Measurements from ENCODE around the gene IRF7. TPM values are rescaled to one million over a fixed set of nuclear protein-coding genes. Genes with fewer than 3 reads are reported as not detected.

Gene IRF7
- total RNA-seq, 1 donor from 2014 or later = 10.9 TPM

DNA sequence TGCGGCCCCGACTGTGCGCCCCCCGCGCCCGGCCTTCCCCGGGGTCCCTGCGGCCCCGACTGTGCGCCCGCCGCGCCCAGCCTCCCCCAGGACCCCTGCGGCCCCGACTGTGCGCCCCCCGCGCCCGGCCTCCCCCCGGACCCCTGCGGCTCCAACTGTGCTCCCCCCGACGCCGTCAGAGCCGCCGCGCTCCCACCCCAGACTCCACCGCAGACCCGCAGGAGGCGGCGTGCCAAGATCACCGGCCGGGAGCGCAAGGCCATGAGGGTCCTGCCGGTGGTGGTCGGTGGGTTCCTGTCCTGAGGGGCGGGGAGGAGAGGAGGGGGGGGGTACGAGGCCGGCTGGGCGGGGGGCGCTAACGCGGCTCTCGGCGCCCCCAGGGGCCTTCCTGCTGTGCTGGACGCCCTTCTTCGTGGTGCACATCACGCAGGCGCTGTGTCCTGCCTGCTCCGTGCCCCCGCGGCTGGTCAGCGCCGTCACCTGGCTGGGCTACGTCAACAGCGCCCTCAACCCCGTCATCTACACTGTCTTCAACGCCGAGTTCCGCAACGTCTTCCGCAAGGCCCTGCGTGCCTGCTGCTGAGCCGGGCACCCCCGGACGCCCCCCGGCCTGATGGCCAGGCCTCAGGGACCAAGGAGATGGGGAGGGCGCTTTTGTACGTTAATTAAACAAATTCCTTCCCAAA, 24.4 kb upstream of the IRF7 start:
- no peak for DNase-seq (ENCODE audit: low read depth in 2 of 2)

DNA sequence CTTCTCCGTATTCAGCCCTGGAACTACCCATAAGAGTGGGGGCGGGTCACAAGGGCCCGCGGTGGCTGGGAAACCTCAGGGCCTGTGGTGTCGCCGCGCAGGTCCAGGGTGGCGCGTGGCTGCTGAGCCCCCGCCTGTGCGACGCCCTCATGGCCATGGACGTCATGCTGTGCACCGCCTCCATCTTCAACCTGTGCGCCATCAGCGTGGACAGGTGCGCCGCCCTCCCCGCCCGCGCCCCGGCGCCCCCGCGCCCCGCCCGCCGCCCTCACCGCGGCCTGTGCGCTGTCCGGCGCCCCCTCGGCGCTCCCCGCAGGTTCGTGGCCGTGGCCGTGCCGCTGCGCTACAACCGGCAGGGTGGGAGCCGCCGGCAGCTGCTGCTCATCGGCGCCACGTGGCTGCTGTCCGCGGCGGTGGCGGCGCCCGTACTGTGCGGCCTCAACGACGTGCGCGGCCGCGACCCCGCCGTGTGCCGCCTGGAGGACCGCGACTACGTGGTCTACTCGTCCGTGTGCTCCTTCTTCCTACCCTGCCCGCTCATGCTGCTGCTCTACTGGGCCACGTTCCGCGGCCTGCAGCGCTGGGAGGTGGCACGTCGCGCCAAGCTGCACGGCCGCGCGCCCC, 23.7 kb upstream of the IRF7 start:
- peak in 1 of 2 donors; percentile 17 for DNase-seq (ENCODE audit: low read depth in 2 of 2)

DNA sequence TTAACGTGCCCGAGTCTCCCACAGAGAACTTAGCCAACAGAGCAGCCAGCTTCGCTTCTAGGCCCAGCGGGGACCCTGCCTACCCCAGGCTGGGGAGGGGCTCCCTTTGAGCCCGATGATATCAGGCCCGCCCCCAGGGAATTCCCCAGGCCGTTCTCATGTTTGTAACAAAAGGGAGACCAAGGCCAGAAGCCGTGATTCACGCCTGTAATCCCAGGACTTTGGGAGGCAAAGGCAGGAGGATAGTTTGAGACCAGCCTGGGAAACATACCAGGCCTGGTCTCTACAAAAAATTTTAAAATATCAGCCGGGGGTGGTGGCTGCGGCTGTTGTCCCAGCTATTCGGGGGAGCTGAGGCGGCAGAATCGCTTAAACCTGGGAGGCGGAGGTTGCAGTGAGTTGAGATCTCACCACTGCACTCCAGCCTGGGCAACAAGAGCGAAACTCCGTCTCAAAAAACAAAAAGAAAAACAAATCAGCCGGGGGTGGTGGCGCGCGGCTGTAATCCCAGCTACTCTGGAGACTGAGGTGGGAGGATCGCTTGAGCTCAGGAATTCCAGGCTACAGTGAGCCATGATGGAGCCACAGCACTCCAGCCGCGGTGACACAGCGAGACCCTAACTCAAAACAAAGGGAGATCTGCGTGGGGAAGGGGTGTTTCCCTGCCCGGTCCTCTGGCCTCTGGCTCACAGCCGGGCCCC, 23.0 kb upstream of the IRF7 start:
- peak in 1 of 2 donors; percentile 25 for DNase-seq (ENCODE audit: low read depth in 2 of 2)

DNA sequence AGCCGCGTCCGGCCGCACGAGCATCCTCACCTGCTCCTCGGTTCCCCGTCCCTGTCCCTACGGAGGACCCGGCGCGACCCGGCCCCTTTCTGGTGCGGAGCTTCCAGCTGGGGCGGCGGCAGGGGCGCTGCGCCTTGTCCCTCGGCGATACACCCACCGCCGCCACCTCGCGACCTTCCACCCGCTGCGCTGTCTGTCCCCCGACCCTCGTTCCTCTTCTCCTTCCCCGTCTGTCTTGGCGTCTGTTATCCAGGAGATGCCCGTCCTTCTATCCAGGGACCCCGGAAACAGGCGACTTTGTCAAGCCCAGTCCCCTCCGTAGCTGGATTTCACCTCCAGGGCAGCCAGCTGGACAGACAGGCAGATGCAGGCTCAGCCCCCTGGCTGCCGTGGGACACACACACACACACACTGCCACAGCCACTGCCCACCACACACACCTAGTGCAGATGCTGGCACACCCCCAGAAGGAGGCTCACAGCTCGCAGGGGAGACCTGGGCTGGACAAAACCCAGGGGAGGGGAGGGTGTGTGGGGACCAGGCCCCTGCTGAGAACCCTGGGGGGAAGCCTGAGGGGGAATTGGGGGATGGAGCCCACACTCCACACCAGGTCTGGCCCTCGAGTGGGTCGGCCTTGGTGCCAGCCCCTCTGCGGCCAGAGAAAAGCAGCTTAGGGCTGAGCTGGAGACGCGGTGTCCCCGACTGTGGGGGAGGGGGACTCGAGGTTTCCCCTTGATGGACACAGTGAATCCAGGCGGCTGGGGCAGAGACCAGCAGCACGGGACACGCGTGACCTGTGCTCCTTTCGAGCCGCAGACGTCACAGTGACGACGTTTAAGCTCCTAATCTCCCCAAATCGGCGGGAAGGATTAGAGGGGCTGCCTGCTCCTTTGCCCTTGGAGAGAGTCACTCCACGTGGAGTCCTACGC, 22.1 kb upstream of the IRF7 start:
- no peak for DNase-seq (ENCODE audit: low read depth in 2 of 2)

DNA sequence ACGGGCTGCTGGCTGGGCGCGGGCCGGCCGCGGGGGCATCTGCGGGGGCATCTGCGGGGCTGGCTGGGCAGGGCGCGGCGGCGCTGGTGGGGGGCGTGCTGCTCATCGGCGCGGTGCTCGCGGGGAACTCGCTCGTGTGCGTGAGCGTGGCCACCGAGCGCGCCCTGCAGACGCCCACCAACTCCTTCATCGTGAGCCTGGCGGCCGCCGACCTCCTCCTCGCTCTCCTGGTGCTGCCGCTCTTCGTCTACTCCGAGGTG, 21.5 kb upstream of the IRF7 start:
- no peak for DNase-seq (ENCODE audit: low read depth in 2 of 2)

DNA sequence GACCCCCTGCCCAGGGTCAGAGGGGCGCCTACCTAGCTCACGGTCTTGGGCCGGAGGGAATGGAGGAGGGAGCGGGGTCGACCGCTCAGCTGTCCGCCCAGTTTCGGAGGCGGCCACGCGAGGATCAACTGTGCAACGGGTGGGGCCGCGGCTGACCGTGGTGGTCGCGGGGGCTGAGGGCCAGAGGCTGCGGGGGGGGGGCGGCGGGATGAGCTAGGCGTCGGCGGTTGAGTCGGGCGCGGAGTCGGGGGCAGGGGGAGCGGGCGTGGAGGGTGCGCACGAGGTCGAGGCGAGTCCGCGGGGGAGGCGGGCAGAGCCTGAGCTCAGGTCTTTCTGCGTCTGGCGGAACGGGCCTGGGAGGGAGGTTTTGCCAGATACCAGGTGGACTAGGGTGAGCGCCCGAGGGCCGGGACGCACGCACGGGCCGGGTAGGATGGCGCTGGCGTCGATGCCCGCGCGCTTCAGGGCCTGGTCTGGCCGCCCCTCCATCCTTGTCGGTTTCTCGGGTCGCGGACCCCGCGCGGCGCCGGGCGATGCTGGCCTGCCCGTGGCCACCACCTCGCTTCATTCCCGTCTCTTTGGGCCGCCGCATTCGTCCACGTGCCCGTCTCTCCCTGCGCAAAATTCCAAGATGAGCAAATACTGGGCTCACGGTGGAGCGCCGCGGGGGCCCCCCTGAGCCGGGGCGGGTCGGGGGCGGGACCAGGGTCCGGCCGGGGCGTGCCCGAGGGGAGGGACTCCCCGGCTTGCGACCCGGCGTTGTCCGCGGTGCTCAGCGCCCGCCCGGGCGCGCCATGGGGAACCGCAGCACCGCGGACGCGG, 21.0 kb upstream of the IRF7 start, which contains the start of gene DRD4:
DRD4 (plus strand) TSS at position 759 of the 822 bp plus-strand sequence; CDS start at position 795, 36 bp downstream.
- DNase-seq (ENCODE audit: low read depth in 2 of 2) = no peak

DNA sequence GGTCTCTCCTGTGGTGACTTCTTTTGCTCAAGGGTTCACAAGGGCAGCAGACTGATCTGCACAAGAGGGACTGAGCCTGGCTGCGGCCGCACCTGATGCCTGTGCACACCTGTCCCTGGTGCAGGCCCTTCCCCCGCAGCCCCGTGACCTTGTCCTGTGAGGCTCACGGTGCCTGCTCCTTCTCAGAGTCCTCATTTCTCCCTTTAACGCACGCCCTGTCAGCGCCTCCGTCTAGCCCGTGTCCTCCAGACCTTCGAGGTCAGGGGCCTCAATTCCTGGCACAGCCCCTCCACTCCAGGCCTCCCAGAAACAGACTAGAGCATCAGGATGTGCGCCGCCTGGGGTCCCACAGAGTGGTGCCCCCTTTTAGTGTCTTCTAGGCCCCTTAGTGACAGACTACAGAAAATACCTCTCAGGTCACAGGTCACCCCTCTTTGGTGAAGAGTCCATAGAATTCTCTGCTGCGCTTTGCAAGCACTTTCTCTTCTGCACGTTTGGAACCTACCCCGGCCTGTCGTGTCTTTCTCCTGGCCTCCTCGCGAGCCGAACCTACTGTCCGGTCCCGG, 20.3 kb upstream of the IRF7 start:
- no peak for DNase-seq (ENCODE audit: low read depth in 2 of 2)

DNA sequence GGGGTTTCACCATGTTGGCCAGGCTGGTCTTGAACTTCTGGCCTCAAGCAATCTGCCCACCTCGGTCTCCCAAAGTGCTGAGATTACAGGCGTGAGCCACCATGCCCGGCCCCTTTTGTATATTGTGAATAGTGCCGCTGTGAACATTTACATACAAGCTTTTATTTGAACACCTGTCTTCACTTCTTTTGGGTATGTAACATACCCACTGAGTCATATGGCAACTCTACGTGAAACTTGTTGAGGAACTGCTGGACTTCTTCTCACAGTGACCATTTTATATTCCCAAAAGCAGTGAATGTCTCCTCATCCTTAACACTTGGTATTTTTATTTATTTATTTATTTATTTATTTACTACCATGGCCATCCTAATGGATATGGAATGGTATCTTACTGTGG, 15.1 kb upstream of the IRF7 start:
- no peak for DNase-seq (ENCODE audit: low read depth in 2 of 2)

DNA sequence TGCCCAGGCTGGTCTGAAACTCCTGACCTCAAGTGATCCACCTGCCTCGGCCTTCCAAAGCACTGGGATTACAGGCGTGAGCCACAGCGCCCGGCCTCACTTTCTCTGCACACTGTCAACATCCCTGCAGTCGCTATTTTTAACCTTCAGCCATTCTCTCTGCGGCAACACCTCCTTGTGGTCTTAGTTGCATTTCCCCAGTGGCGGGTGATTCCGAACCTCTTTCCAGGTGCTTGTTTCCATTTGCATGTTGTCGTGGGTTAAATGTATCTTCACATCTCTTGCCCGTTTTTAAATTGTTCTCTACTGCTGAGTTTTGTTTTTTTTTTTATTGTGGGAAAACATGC, 13.5 kb upstream of the IRF7 start:
- no peak for DNase-seq (ENCODE audit: low read depth in 2 of 2)

DNA sequence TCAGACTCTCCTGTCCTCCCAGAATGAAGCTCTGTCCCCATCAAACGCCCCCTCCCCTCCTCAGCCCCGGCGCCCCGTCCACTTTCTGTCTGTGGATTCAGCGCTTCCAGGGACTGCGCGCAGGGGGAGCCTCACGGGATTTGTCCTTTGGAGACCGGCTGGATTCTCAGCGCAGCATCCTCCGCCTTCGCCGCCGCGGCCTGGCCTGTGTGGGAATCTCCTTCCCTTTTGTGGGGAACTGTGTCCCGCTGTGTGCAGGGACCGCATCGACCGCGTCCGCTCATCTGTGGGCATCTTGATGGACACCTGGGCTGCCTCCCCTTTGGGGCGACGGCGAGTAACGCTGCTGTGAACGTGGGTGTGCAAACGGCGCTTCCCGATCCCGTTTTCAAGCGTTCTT, 12.3 kb upstream of the IRF7 start:
- no peak for DNase-seq (ENCODE audit: low read depth in 2 of 2)

DNA sequence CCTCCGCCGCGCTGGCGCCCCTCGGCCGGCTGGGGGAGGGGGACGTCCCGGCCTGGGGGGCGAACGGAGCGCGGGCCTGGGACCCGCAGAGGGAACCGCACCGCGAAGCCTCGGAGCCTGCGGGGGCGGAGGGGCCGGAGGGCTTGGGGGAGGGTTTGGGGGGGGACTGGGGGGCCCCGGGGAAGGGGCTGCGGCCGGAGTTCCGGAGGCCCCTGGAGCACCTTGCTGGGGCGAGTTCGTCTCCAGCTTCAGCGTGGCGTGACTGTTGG, 11.5 kb upstream of the IRF7 start:
- no peak for DNase-seq (ENCODE audit: low read depth in 2 of 2)

DNA sequence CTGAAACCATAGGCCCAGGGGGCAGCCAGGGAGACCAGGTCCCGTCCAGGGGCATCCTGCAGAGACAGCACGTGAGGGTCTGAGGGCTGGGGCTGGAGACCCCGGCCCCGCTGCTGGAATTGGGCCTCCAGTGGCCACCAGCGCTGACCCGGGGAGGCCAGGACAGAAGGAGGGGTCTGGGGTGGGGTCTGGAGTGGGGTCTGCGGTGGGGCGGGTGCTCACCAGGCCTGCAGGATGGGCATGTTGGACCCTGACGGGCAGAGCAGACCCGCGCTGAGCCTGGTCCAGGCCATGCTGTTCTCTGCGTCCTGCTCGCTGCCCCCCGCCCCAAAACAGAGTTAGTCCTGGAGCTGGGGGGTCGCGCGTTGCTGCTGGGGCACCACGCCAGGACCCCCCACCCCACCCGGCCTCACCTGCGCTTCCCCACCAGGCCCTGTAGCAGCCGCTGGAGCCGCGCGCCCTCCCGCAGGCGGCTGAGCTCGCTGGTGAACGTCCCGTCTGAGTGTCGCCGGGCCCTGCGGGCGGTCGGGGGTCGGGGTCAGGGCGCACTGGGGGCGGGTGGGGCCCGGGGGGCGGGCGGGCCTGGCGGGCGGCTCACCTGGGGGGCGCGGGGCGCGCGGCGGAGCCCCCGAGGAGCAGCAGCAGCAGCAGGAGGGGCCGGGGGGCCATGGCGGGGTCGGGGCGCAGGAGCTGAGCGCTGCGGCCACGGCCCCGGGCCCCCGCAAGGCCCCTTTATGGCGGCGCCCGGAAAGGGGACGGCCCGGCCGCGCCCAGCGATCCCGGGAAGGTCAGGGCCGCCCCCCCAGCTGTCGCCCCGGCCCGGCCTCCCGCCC, 10.9 kb upstream of the IRF7 start, which contains the start of gene SCT:
SCT (minus strand) TSS at position 707 of the 833 bp plus-strand sequence; CDS start at position 669, 38 bp downstream.
- no peak for DNase-seq (ENCODE audit: low read depth in 2 of 2)

DNA sequence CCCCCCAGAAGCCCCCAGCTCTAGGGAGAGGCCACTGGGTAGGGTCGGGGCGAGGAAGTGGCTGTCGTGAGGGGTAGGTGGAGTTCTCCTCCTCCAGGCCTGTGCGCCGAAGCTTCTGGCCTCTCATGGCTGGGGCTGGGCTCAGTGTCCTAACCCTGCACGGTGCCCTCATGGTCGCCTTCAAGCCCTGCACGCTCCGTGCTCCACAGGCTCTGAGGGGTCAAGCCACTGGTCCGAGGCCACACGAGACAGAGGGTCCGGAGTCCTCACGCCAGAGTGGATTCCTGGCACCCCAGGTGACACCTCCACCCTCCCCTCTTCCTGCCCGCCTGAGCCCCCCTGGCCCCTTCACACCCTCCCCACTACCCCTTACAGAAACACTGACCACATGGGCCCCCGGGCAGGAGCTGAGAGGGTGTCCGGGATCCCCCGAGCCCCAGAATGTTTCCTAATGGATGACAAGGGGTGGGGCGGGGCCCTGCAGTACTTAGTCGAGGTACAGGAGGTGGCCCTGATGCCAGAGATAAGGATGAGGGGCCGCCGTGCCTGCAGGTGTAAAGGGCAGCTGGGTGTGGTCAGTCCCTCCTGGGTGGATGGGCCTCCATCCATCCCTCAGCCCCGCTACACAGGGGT, 10.0 kb upstream of the IRF7 start:
- no peak for DNase-seq (ENCODE audit: low read depth in 2 of 2)

DNA sequence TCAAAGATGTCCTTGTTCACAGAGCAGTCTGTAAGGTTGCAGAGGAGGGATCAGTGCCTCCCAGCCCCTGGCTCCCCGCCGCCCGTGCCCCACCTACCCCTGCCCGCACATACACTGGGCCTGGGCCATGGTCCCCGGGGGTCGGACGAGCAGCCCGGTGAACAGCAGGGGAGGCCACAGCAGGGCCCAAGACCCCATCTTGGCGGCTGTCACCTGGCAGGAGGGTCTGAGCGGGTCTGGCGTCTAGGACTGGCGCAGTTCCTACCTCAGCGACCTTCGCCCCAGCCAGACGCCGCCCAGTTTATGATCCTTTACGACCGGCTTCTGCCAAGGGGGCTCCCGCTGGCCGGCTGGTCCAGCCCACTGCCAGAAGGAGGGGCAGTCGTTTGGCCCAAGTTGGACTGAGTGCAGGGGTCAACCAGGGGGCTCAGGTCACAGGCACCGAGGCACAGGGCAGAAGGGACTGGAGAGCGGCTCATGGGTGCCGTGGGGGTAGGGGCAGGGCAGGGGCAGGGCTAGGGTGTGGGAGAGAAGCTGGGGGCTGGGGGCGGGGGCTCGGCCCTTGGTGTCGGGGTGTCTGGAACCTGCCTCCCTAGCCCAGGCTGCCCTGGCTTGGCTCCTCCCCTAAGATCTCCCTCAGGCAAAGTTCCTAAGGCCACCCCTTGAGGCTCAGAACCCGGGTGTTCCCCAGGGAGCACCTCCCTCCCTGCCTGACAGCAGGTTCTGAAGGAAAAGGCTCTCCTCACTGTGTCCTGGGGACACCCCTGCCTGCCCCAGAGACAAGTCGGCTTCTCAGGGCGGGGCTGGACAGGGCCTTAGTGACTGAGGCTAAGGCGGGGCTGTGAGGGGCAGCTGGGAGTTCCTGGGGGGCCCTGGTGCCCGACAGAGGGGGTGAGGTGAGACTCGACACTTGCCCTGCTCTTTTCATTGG, 9.2 kb upstream of the IRF7 start, which contains the start of gene CDHR5:
CDHR5 (minus strand) TSS at position 251 of the 931 bp plus-strand sequence; CDS start at position 198, 53 bp downstream.
- no peak for DNase-seq (ENCODE audit: low read depth in 2 of 2)

DNA sequence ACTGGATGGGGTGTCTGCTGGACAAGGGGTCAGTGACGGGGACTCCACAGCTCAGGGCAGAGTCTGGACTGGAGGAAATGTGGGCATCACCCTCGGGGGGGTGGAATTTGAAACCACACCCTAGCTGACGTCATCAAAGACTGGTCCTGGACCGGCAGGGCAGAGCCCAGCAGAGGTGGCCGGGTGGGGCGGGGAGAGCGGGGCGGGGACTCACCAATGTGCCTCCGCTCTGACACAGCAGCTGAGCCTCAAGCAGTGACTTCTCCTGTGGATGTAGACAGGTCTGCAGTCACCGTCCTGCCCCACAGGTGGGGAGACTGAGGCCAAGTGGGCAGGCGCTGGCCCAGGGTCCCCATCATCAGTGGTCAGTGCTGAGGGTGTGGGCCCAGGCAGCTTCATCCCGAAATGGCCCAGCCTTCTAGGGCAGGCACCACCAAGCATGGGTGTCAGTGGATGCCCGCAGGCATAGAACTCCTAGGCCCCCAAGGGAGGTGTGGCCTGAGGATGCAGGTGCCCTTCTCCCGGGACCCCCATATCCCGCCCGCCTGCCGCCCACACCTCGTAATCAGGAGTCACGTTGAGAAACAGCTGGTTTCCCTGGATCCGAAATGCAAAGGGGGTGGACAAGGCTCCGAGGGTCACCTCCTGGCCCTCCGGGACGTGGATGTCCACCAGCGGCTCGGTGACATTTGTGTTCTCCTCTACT, 8.4 kb upstream of the IRF7 start:
- no peak for DNase-seq (ENCODE audit: low read depth in 2 of 2)

DNA sequence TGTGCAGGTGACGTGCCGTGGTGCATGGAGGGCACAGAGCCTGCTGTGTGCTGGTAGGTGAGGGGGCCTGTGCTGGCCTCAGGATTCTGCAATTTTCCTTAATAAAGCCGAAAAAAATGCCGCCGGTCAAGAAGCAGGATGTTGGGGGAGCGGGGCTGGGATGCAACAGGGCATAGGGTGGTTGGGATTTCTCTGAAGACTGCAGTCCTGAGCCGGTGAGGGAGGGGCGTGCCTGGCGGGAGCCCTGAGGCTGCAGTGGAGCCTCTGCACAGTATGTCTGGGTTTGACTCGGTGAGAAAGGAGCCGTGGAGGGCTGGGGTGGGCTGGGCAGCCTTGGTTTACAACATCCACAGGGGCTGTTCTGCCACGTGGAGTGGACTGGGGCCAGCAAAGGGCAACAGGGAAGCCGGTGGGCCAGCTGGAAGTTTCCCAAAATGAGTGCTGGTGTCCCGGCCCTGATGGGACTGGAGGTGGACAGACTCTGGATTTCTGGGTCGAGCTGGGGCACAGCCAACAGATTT, 7.7 kb upstream of the IRF7 start:
- no peak for DNase-seq (ENCODE audit: low read depth in 2 of 2)

DNA sequence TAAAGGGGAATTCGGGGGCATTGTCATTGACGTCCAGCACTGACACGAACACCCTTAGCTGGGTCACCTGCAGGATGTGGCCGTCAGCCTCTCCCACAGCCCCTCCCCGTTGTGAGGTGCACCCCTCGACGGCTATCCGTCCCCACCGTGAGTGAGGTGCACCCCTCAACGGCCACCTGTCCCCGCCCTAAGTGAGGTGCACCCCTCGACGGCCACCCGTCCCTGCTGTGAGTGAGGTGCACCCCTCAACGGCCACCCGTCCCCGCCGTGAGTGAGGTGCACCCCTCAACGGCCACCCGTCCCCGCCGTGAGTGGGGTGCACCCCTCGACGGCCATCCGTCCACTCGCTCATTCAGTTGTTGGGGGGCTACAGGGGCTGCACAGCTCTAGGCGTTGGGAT, 6.1 kb upstream of the IRF7 start:
- no peak for DNase-seq (ENCODE audit: low read depth in 2 of 2)
